Astrocyte (in vitro differentiated cells and primary cell): ENCODE measurements around the gene PITX1. TPM values are rescaled to one million over a fixed set of nuclear protein-coding genes. Genes with fewer than 3 reads are reported as not detected.

Experiments
- DNase-seq: peaks from one replicate; pipeline ENCODE4 v3.0.0-alpha.2; 2010; ENCODE audit warnings: low read depth
- FAIRE-seq: peaks from 2 replicates; lab custom pipeline; 2011; peaks lifted over from hg19 to GRCh38; lab: Jason Lieb, UNC
- H2AFZ ChIP-seq: 2 replicates; pipeline ENCODE4 v1.6.0; 2012; ENCODE audit warnings: low read depth, low read length, inconsistent platforms
- H3K27ac ChIP-seq: 2 replicates; pipeline ENCODE4 v1.5.1; 2011; ENCODE audit warnings: low read depth, low read length, inconsistent platforms
- H3K27me3 ChIP-seq: 2 replicates; pipeline ENCODE4 v1.6.0; 2011; ENCODE audit warnings: low read length, inconsistent platforms; ENCODE audit not compliant: insufficient read depth
- H3K36me3 ChIP-seq: 2 replicates; pipeline ENCODE4 v1.5.1; 2011; ENCODE audit warnings: low read length, inconsistent platforms; ENCODE audit not compliant: insufficient read depth
- H3K4me1 ChIP-seq: 2 replicates; pipeline ENCODE4 v1.5.1; 2011; ENCODE audit warnings: low read length, inconsistent platforms; ENCODE audit not compliant: insufficient read depth
- H3K4me2 ChIP-seq: 2 replicates; pipeline ENCODE4 v1.6.0; 2012; ENCODE audit warnings: low read length, inconsistent platforms
- H3K4me3 ChIP-seq: 2 replicates; pipeline ENCODE4 v1.5.1; 2011; ENCODE audit warnings: low read depth, mild to moderate bottlenecking, low read length, inconsistent platforms; ENCODE audit not compliant: insufficient read depth
- H3K79me2 ChIP-seq: 2 replicates; pipeline ENCODE4 v1.6.0; 2012; ENCODE audit warnings: mild to moderate bottlenecking, low read length, inconsistent platforms; ENCODE audit not compliant: insufficient read depth
- H3K9ac ChIP-seq: 2 replicates; pipeline ENCODE4 v1.6.0; 2012; ENCODE audit warnings: mild to moderate bottlenecking, low read length, inconsistent platforms
- H3K9me3 ChIP-seq: 2 replicates; pipeline ENCODE4 v1.5.1; 2012; ENCODE audit warnings: low read depth, mild to moderate bottlenecking, low read length, inconsistent platforms; ENCODE audit not compliant: insufficient read depth
- H4K20me1 ChIP-seq: 2 replicates; pipeline ENCODE4 v1.6.0; 2012; ENCODE audit warnings: low read length, inconsistent platforms; ENCODE audit not compliant: insufficient read depth
- H3K27ac Mint-ChIP-seq: one replicate; pipeline ENCODE4 v1.8.0; 2021; ENCODE audit warnings: mild to moderate bottlenecking, mixed read lengths; ENCODE audit not compliant: unreplicated experiment
- H3K27me3 Mint-ChIP-seq: one replicate; pipeline ENCODE4 v1.8.0; 2021; ENCODE audit warnings: low read depth, mixed read lengths; ENCODE audit not compliant: unreplicated experiment
- H3K36me3 Mint-ChIP-seq: one replicate; pipeline ENCODE4 v1.8.0; 2021; ENCODE audit warnings: low read depth, mixed read lengths; ENCODE audit not compliant: unreplicated experiment
- H3K4me1 Mint-ChIP-seq: one replicate; pipeline ENCODE4 v1.8.0; 2021; ENCODE audit warnings: low read depth, mixed read lengths; ENCODE audit not compliant: unreplicated experiment
- H3K4me3 Mint-ChIP-seq: one replicate; pipeline ENCODE4 v1.8.0; 2021; ENCODE audit warnings: mild to moderate bottlenecking, moderate library complexity, mixed read lengths; ENCODE audit not compliant: unreplicated experiment
- H3K9me3 Mint-ChIP-seq: one replicate; pipeline ENCODE4 v1.8.0; 2021; ENCODE audit warnings: mild to moderate bottlenecking, mixed read lengths; ENCODE audit not compliant: unreplicated experiment
- CTCF ChIP-seq: IDR thresholded peaks from 2 replicates; pipeline ENCODE4 v1.5.1; 2011; ENCODE audit warnings: low read depth, mild to moderate bottlenecking, inconsistent platforms, low read length, moderate library complexity; ENCODE audit not compliant: insufficient read depth
- EZH2 ChIP-seq: IDR thresholded peaks from 2 replicates; pipeline ENCODE4 v1.6.1; 2012; ENCODE audit warnings: mild to moderate bottlenecking, low read length, inconsistent platforms; ENCODE audit not compliant: insufficient read depth
- total RNA-seq: library from RNA; stranded (reverse); gene quantifications from 2 replicates; pipeline ENCODE4 v1.2.1, GENCODE V29; 2021

The PITX1 gene
- total RNA-seq, 1 donor from 2014 or later, result 0.52 TPM

GRCh38 chr5:135062216-135063055 lies 28.4 kb upstream of the PITX1 start:
- Histone ChIP-seq H3K27ac (no peak overlapping the region), H3K9me3 (no peaks in the 10 kb centered on the region), H3K9ac (no peak overlapping the region), H4K20me1 (no peaks in the 10 kb centered on the region), H3K4me2 (no peak overlapping the region), H3K4me1 (no peaks in the 10 kb centered on the region), H3K27me3 (peaks cover 15% of the 10 kb centered on the region), H2AFZ (no peak overlapping the region), H3K36me3 (no peaks in the 10 kb centered on the region), H3K79me2 (no peaks in the 10 kb centered on the region), H3K4me3 (no peak overlapping the region)
- DNase-seq (no peak), FAIRE-seq (no peak)
- TF ChIP-seq CTCF (no peak), EZH2 (no peak)
- Mint-ChIP-seq H3K9me3 (peaks cover 6% of the 10 kb centered on the region), H3K4me1 (peaks cover 6% of the 10 kb centered on the region), H3K36me3 (no peaks in the 10 kb centered on the region), H3K4me3 (no peak overlapping the region), H3K27me3 (peaks cover 82% of the 10 kb centered on the region), H3K27ac (no peak overlapping the region)

- H3K27me3 ChIP-seq, result peaks cover 15% of the 10 kb centered on the region
- H3K9me3 Mint-ChIP-seq, result peaks cover 6% of the 10 kb centered on the region
- H3K4me1 Mint-ChIP-seq, result peaks cover 6% of the 10 kb centered on the region
- H3K36me3 Mint-ChIP-seq, result no peaks in the 10 kb centered on the region
- FAIRE-seq, result no peak
- no peak overlapping the region for H3K4me3 ChIP-seq
- TF ChIP-seq CTCF, result no peak
- no peak overlapping the region for H3K9ac ChIP-seq
- H3K27me3 Mint-ChIP-seq, result peaks cover 85% of the 10 kb centered on the region
- no peak overlapping the region for H3K27ac ChIP-seq
- H3K4me3 Mint-ChIP-seq, result no peak overlapping the region
- no peaks in the 10 kb centered on the region for H3K9me3 ChIP-seq
- H3K4me1 ChIP-seq, result no peaks in the 10 kb centered on the region
- no peak overlapping the region for H3K27ac Mint-ChIP-seq
- H3K79me2 ChIP-seq, result no peaks in the 10 kb centered on the region
- DNase-seq, result no peak
- no peaks in the 10 kb centered on the region for H4K20me1 ChIP-seq
- H3K36me3 ChIP-seq, result no peaks in the 10 kb centered on the region
- H2AFZ ChIP-seq, result no peak overlapping the region
- H3K4me2 ChIP-seq, result no peak overlapping the region
Measured at GRCh38 chr5:135061001-135061400, 27.0 kb upstream of the PITX1 start.

- peaks cover 6% of the 10 kb centered on the region for H3K9me3 Mint-ChIP-seq
- Histone ChIP-seq H4K20me1 (no peaks in the 10 kb centered on the region), H3K27ac (no peak overlapping the region), H3K79me2 (no peaks in the 10 kb centered on the region), H3K9me3 (no peaks in the 10 kb centered on the region), H3K9ac (no peak overlapping the region), H3K4me3 (no peak overlapping the region), H3K4me1 (no peaks in the 10 kb centered on the region), H2AFZ (no peak overlapping the region), H3K4me2 (no peak overlapping the region), H3K36me3 (no peaks in the 10 kb centered on the region), H3K27me3 (peaks cover 20% of the 10 kb centered on the region)
- no peak overlapping the region for H3K4me3 Mint-ChIP-seq
- H3K4me1 Mint-ChIP-seq, result peaks cover 6% of the 10 kb centered on the region
- no peaks in the 10 kb centered on the region for H3K36me3 Mint-ChIP-seq
- no peak overlapping the region for H3K27ac Mint-ChIP-seq
- no peak for FAIRE-seq
- peaks cover 86% of the 10 kb centered on the region for H3K27me3 Mint-ChIP-seq
- TF ChIP-seq CTCF (no peak), EZH2 (no peak)
- DNase-seq, result no peak
Measured at GRCh38 chr5:135060021-135060420, 26.0 kb upstream of the PITX1 start.
